GM12892 (cell line): ENCODE measurements around the gene ZNF438.

Experiments
- DNase-seq: peaks from one replicate; pipeline ENCODE4 v3.0.0; 2011; ENCODE audit not compliant: insufficient read length
- FAIRE-seq: peaks from 2 replicates; lab custom pipeline; 2011; peaks lifted over from hg19 to GRCh38; lab: Jason Lieb, UNC
- POLR2A ChIP-seq: IDR thresholded peaks from 2 replicates; pipeline ENCODE4 v1.6.1; 2011; ENCODE audit warnings: low read depth, low read length, control low read depth
- POLR2AphosphoS5 ChIP-seq: IDR thresholded peaks from 2 replicates; pipeline ENCODE4 v1.6.1; 2011; ENCODE audit warnings: low read depth, low read length, control low read depth
- TAF1 ChIP-seq: IDR thresholded peaks from 2 replicates; pipeline ENCODE4 v1.6.1; 2011; ENCODE audit warnings: low read depth, mild to moderate bottlenecking, control low read depth, low read length, borderline replicate concordance

ZNF438 gene

GRCh38 chr10:30821994-30822692 is 209.5 kb downstream of the ZNF438 start:
- FAIRE-seq = no peak
- no peak for TF ChIP-seq POLR2A
- no peak for TF ChIP-seq TAF1
- no peak for TF ChIP-seq POLR2AphosphoS5
- DNase-seq = no peak

- TF ChIP-seq TAF1 (no peak), POLR2AphosphoS5 (no peak), POLR2A (no peak)
- DNase-seq = no peak
- no peak for FAIRE-seq
These were observed 210.2 kb downstream of the ZNF438 start for GRCh38 chr10:30821261-30821993.

- FAIRE-seq = no peak
- DNase-seq = no peak
- TF ChIP-seq TAF1 (no peak), POLR2A (no peak), POLR2AphosphoS5 (no peak)
These were observed 211.2 kb downstream of the ZNF438 start for GRCh38 chr10:30820261-30820991.

- FAIRE-seq (no peak), DNase-seq (no peak)
- no peak for TF ChIP-seq POLR2AphosphoS5
- no peak for TF ChIP-seq TAF1
- TF ChIP-seq POLR2A = no peak
These were observed 212.1 kb downstream of the ZNF438 start for GRCh38 chr10:30819341-30820181.

- no peak for FAIRE-seq
These were observed 212.8 kb downstream of the ZNF438 start for GRCh38 chr10:30818854-30819253.

GRCh38 chr10:30818010-30818660 is 213.5 kb downstream of the ZNF438 start:
- FAIRE-seq = peak; percentile 48
- TF ChIP-seq POLR2A (no peak), TAF1 (no peak), POLR2AphosphoS5 (no peak)
- no peak for DNase-seq

More at GRCh38 chr10:30818854-30819253, 212.8 kb downstream of the ZNF438 start:
- DNase-seq = no peak
- TF ChIP-seq POLR2A (no peak), POLR2AphosphoS5 (no peak), TAF1 (no peak)

- FAIRE-seq (peak; percentile 30), DNase-seq (no peak)
- TF ChIP-seq POLR2AphosphoS5 = no peak
These were observed 214.1 kb downstream of the ZNF438 start for GRCh38 chr10:30817541-30817940.

- DNase-seq (no peak), FAIRE-seq (peak; percentile 54)
- TF ChIP-seq POLR2AphosphoS5 = no peak
- TF ChIP-seq TAF1 = no peak
- no peak for TF ChIP-seq POLR2A
These were observed 214.9 kb downstream of the ZNF438 start for GRCh38 chr10:30816820-30817171.

- TF ChIP-seq TAF1 (no peak), POLR2AphosphoS5 (no peak), POLR2A (no peak)
- FAIRE-seq (peak; percentile 14), DNase-seq (no peak)
These were observed 215.4 kb downstream of the ZNF438 start for GRCh38 chr10:30816159-30816819.

- no peak for FAIRE-seq
These were observed 217.7 kb downstream of the ZNF438 start for GRCh38 chr10:30813872-30814481.

More at GRCh38 chr10:30813872-30814481, 217.7 kb downstream of the ZNF438 start:
- no peak for DNase-seq
- TF ChIP-seq POLR2AphosphoS5 = no peak
- TF ChIP-seq TAF1 = no peak
- TF ChIP-seq POLR2A = no peak
